Colonic mucosa (tissue), 4 donors: ENCODE data around the gene UNC5C. TPM values are rescaled to one million over a fixed set of nuclear protein-coding genes. Genes with fewer than 3 reads are reported as not detected.

Experiments used
- DNase-seq: peaks from one replicate; pipeline ENCODE4 v3.0.0-alpha.2; 2020
- H3K27ac ChIP-seq: fragments of 200-600 bp; one replicate; pipeline ENCODE4 v1.8.0; 2021
- H3K27me3 ChIP-seq: fragments of 200-600 bp; one replicate; pipeline ENCODE4 v1.8.0; 2021
- H3K36me3 ChIP-seq: fragments of 200-600 bp; one replicate; pipeline ENCODE4 v1.8.0; 2021
- H3K4me1 ChIP-seq: fragments of 200-600 bp; one replicate; pipeline ENCODE4 v1.8.0; 2021; ENCODE audit warnings: mild to moderate bottlenecking
- H3K4me3 ChIP-seq: fragments of 200-600 bp; one replicate; pipeline ENCODE4 v1.8.0; 2021
- H3K9ac ChIP-seq, 2 donors: one replicate each; pipeline ENCODE4 v1.7.0; 2013; ENCODE audit warnings: control low read depth in 2 of 2, low read depth in 2 of 2, low read length in 2 of 2
- H3K9me3 ChIP-seq: fragments of 200-600 bp; one replicate; pipeline ENCODE4 v1.8.0; 2021
- intact Hi-C: fragments of 100-400 bp; cut with DNase I; formaldehyde crosslinking; loops from one replicate; pipeline ENCODE4 v1.14.1; 2022
- total RNA-seq, 2 donors: library from RNA; stranded (reverse); fragmentation: NEBNext Ultra II Directional in 1 of 2; extraction: Animal tissue kit (Norgen Biotek cat#: 25700) in 1 of 2; gene quantifications; one replicate each; pipeline ENCODE4 v1.2.1, GENCODE V29; 2021
- TF ChIP-seq, protein P1 (sequence below): fragments of 200-600 bp; IDR thresholded peaks from one replicate; pipeline ENCODE4 v1.8.0; 2022; ENCODE audit warnings: antibody characterized with exemption, mild to moderate bottlenecking
- donor health status: healthy.
- donor health status: DM: no; HTN: no; CAD: no.
- donor health status: DM: no; HTN: no; CAD: no.

UNC5C gene
- total RNA-seq, 2 donors from 2014 or later = 3.9 to 4.2 TPM

- no peak overlapping the region for H3K4me3 ChIP-seq
- no peaks in the 10 kb centered on the region for H3K4me1 ChIP-seq
- no peaks in the 10 kb centered on the region for H3K27me3 ChIP-seq
- intact Hi-C loops = no loop called here
- no peak overlapping the region for H3K9ac ChIP-seq
- H3K36me3 ChIP-seq = no peaks in the 10 kb centered on the region
- no peaks in the 10 kb centered on the region for H3K9me3 ChIP-seq
- TF ChIP-seq, protein P1, sequence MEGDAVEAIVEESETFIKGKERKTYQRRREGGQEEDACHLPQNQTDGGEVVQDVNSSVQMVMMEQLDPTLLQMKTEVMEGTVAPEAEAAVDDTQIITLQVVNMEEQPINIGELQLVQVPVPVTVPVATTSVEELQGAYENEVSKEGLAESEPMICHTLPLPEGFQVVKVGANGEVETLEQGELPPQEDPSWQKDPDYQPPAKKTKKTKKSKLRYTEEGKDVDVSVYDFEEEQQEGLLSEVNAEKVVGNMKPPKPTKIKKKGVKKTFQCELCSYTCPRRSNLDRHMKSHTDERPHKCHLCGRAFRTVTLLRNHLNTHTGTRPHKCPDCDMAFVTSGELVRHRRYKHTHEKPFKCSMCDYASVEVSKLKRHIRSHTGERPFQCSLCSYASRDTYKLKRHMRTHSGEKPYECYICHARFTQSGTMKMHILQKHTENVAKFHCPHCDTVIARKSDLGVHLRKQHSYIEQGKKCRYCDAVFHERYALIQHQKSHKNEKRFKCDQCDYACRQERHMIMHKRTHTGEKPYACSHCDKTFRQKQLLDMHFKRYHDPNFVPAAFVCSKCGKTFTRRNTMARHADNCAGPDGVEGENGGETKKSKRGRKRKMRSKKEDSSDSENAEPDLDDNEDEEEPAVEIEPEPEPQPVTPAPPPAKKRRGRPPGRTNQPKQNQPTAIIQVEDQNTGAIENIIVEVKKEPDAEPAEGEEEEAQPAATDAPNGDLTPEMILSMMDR = no peak
- H3K27ac ChIP-seq = no peak overlapping the region
- DNase-seq = no peak
Measured at GRCh38 chr4:95268819-95269565, 279.8 kb downstream of the UNC5C start.

DNA sequence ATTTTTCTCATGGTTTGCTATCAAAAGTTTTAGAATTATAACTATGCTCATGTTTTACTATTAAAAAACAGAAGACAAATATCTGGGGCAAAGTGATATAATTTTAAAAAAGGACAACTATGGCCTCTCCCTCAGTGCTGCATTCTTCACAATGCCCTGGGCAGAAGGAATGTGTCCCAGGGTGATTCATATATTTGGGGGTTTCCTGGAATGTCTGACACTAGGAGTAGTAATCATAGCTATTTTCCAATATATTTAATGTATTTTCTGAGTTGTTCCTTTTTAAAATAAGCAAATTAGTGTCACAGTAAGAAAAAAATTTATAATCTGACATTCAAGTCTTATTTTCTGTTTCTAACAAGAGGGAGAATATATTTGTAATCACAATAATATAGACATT lies 281.7 kb downstream of the UNC5C start:
- Histone ChIP-seq H3K9me3 (no peaks in the 10 kb centered on the region), H3K27me3 (no peaks in the 10 kb centered on the region), H3K4me3 (no peak overlapping the region), H3K9ac (no peak overlapping the region), H3K36me3 (no peaks in the 10 kb centered on the region), H3K27ac (no peak overlapping the region), H3K4me1 (no peaks in the 10 kb centered on the region)
- DNase-seq = no peak
- intact Hi-C loops = no loop called here
- TF ChIP-seq, protein P1 = no peak

DNA sequence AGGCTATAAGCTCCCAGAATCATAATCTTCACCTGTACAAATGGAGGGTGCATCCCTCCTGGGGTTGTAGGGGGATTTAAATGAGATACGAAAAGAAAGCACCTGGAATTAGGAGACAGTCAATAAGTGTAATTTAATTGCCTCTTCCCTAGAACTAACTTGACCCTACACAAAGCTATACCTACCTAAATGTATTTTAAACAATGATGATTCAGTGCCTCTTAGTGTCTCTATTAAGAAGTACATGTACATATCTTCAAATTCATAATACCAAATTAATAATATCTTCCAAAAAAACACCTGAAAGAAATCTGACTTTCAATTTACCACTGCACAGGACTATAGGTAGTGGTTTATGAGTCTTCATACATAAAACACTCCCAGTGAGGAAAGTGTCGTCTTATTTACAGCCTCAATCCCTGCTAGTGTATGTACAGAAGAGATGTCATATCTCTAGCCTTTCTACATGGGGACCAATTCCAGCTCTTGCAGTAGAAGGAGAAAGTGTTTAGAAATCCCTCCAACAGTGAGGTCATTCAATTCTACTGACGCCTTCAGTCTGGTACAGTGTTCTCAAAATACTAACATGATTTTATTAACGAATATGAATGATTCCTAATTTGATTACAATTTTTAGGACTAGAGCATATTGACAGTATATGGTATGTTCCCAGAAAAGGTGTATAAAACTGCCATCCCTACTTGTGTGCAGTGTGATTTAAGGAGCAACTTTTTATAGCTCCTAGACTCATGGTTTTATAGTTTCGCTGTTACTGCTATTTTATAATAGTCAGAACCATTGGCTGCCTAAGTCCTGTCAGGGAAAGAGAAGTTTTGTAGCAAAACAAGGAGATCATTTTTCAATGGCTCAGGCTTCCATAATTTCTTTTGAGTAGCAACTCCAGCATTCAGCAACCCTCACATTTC lies 282.7 kb downstream of the UNC5C start:
- intact Hi-C loops = no loop called here
- Histone ChIP-seq H3K9ac (no peak overlapping the region), H3K4me1 (no peaks in the 10 kb centered on the region), H3K4me3 (no peak overlapping the region), H3K9me3 (no peaks in the 10 kb centered on the region), H3K36me3 (no peaks in the 10 kb centered on the region), H3K27me3 (no peaks in the 10 kb centered on the region), H3K27ac (no peak overlapping the region)
- DNase-seq = no peak
- TF ChIP-seq, protein P1 = no peak

DNA sequence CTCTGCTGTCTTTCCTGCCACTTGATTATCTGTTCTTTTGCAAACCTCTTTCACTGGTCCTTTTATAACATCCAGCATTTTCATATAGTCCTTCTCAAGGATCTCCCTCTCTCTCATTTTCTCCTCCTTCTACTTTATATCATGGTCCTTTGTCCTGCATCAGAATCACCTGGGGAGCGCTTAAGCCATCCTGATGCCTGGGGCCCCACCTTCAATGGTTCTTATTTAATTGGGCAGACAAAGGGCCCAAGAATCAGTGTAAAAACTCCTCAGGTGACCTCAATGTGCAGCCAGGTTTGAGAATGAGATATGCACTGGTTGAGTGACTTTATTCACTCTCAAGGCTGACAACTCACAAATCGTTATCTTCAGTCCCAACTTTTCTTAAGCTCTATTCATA lies 283.9 kb downstream of the UNC5C start:
- Histone ChIP-seq H3K27me3 (no peaks in the 10 kb centered on the region), H3K4me1 (no peaks in the 10 kb centered on the region), H3K27ac (no peak overlapping the region), H3K4me3 (no peak overlapping the region), H3K9me3 (no peaks in the 10 kb centered on the region), H3K36me3 (no peaks in the 10 kb centered on the region), H3K9ac (no peak overlapping the region)
- TF ChIP-seq, protein P1 = no peak
- intact Hi-C loops = no loop called here
- no peak for DNase-seq

DNA sequence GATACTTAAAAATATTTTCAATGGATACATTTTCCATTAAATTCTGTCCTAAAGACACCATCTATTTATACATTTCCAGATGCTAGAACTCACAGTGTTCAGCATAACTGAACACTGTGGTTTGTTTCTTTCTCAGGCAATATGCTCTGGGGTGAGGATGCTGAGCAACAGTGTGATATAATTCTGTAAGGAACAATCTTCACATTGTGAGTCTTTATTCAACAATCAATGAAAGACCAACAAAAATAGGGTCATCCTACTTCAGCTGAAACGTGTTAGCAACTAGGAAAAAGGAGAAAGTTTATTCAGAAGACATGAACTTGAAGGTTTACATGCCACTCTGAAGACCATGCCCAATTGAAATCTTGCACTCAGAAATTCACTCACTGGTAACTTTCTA lies 284.8 kb downstream of the UNC5C start:
- H3K27ac ChIP-seq = no peak overlapping the region

More for the DNA sequence above, 284.8 kb downstream of the UNC5C start:
- no peak overlapping the region for H3K9ac ChIP-seq
- no peak for DNase-seq
- no peaks in the 10 kb centered on the region for H3K36me3 ChIP-seq
- H3K9me3 ChIP-seq = no peaks in the 10 kb centered on the region
- no peaks in the 10 kb centered on the region for H3K27me3 ChIP-seq
- TF ChIP-seq, protein P1 = no peak
- H3K4me3 ChIP-seq = no peak overlapping the region
- intact Hi-C loops = no loop called here
- no peaks in the 10 kb centered on the region for H3K4me1 ChIP-seq
